Liver (tissue), 9 donors: ENCODE results near the gene INHBC. TPM values are rescaled to one million over a fixed set of nuclear protein-coding genes. Genes with fewer than 3 reads are reported as not detected.

Experiments
- DNase-seq: peaks from one replicate; pipeline ENCODE4 v3.0.0-alpha.2; 2017; ENCODE audit warnings: low spot score
- H3K27ac ChIP-seq, 2 donors: one replicate each; pipeline ENCODE4 v1.7.0; 2013; ENCODE audit warnings: inconsistent platforms in 2 of 2, low read length in 2 of 2, control low read depth in 1 of 2, low read depth in 1 of 2, mild to moderate bottlenecking in 1 of 2
- H3K27me3 ChIP-seq, 4 donors: one replicate each; pipeline versions ENCODE4 v1.6.1 to v1.7.0; 2013; ENCODE audit warnings: low read length in 3 of 4, inconsistent platforms in 1 of 4, mild to moderate bottlenecking in 1 of 4, moderate library complexity in 1 of 4; ENCODE audit not compliant: control insufficient read depth in 4 of 4, insufficient read depth in 4 of 4
- H3K36me3 ChIP-seq, 4 donors: one replicate each; pipeline versions ENCODE4 v1.6.1 to v1.7.0; 2013; ENCODE audit warnings: low read length in 3 of 4, mild to moderate bottlenecking in 3 of 4, low read depth in 1 of 4, moderate library complexity in 1 of 4; ENCODE audit not compliant: control insufficient read depth in 4 of 4, insufficient read depth in 3 of 4
- H3K4me1 ChIP-seq, 4 donors: one replicate each; pipeline versions ENCODE4 v1.6.1 to v1.7.0; 2013; ENCODE audit warnings: low read length in 3 of 4, mild to moderate bottlenecking in 3 of 4, moderate library complexity in 1 of 4; ENCODE audit not compliant: control insufficient read depth in 4 of 4, insufficient read depth in 4 of 4
- H3K4me3 ChIP-seq, 3 donors: one replicate each; pipeline versions ENCODE4 v1.6.1 to v1.7.0; 2013; ENCODE audit warnings: low read length in 3 of 3, control low read depth in 1 of 3, low read depth in 1 of 3, mild to moderate bottlenecking in 1 of 3
- H3K9ac ChIP-seq, 2 donors: one replicate each; pipeline ENCODE4 v1.7.0; 2013; ENCODE audit warnings: low read length in 2 of 2, mild to moderate bottlenecking in 2 of 2, moderate library complexity in 2 of 2, control low read depth in 1 of 2, low read depth in 1 of 2
- H3K9me3 ChIP-seq, 4 donors: one replicate each; pipeline versions ENCODE4 v1.6.1 to v1.7.0; 2013; ENCODE audit warnings: low read length in 3 of 4; ENCODE audit not compliant: control insufficient read depth in 4 of 4
- EGR1 ChIP-seq, 2 donors: IDR thresholded peaks; 2 replicates each; pipeline ENCODE4 v1.6.1; 2016 to 2018; ENCODE audit warnings: antibody characterized with exemption in 2 of 2, low read depth in 2 of 2
- FOXA1 ChIP-seq: IDR thresholded peaks from 2 replicates; pipeline ENCODE4 v1.6.1; 2016; ENCODE audit warnings: antibody characterized with exemption
- FOXA2 ChIP-seq: IDR thresholded peaks from 2 replicates; pipeline ENCODE4 v1.6.1; 2016; ENCODE audit warnings: antibody characterized with exemption
- GABPA ChIP-seq, 2 donors: IDR thresholded peaks in 1 of 2; conservative IDR thresholded peaks in 1 of 2; 2 replicates each; pipeline ENCODE4 v1.6.1; 2016; ENCODE audit warnings: antibody characterized with exemption in 2 of 2, mild to moderate bottlenecking in 1 of 2, moderate library complexity in 1 of 2
- HNF4A ChIP-seq, 2 donors: conservative IDR thresholded peaks; 2 replicates each; pipeline ENCODE4 v1.6.1; 2016; ENCODE audit warnings: antibody characterized with exemption in 2 of 2, mild to moderate bottlenecking in 2 of 2
- HNF4G ChIP-seq: IDR thresholded peaks from 2 replicates; pipeline ENCODE4 v1.6.1; 2016; ENCODE audit warnings: antibody characterized with exemption
- NR2F2 ChIP-seq: IDR thresholded peaks from 2 replicates; pipeline ENCODE4 v1.6.1; 2016; ENCODE audit warnings: antibody characterized with exemption
- RAD21 ChIP-seq, 2 donors: IDR thresholded peaks; 2 replicates each; pipeline ENCODE4 v1.6.1; 2016; ENCODE audit warnings: antibody characterized with exemption in 2 of 2, mild to moderate bottlenecking in 2 of 2
- REST ChIP-seq: IDR thresholded peaks from 2 replicates; pipeline ENCODE4 v1.6.1; 2016; ENCODE audit warnings: antibody characterized with exemption, mild to moderate bottlenecking
- TAF1 ChIP-seq: conservative IDR thresholded peaks from 2 replicates; pipeline ENCODE4 v1.6.1; 2016; ENCODE audit warnings: antibody characterized with exemption, mild to moderate bottlenecking
- YY1 ChIP-seq: IDR thresholded peaks from 2 replicates; pipeline ENCODE4 v1.6.1; 2016; ENCODE audit warnings: antibody characterized with exemption, mild to moderate bottlenecking
- WGBS: extraction: QIAGEN DNeasy Blood & Tissue Kit; methylation state at CpG from one replicate; pipeline ENCODE4 v1.1.7; 2013; 5-methylcytosine and 5-hydroxymethylcytosine counted together
- polyA plus RNA-seq, 2 donors: library from polyadenylated mRNA; stranded (reverse) in 1 of 2; unstranded in 1 of 2; fragments of 200-250 nt in 1 of 2; fragments of >200 nt in 1 of 2; fragmentation: Nextera tagmentation in 1 of 2; extraction: Ambion mirVana in 1 of 2; gene quantifications; one replicate each; pipeline versions ENCODE4 v1.2.1 to v1.2.3, GENCODE V29; 2013 to 2015
- total RNA-seq, 2 donors: library from RNA; depleted of rRNA; stranded (reverse); fragments of >200 nt; gene quantifications; one replicate each; pipeline ENCODE4 v1.2.3, GENCODE V29; 2014
- TF ChIP-seq, protein P1 (sequence below): IDR thresholded peaks from 2 replicates; pipeline ENCODE4 v1.6.1; 2016; ENCODE audit warnings: antibody characterized with exemption
- TF ChIP-seq, protein P2 (sequence below): fragments of 150-350 bp; IDR thresholded peaks from 2 replicates; pipeline ENCODE4 v1.5.1; 2017; ENCODE audit warnings: improper control_type of control experiment, low read depth, low read length; ENCODE audit not compliant: missing input control
- TF ChIP-seq, protein P3 (sequence below): IDR thresholded peaks from 2 replicates; pipeline ENCODE4 v1.6.1; 2016; ENCODE audit warnings: antibody characterized with exemption
- TF ChIP-seq, protein P4 (sequence below): IDR thresholded peaks from 2 replicates; pipeline ENCODE4 v1.6.1; 2016; ENCODE audit warnings: antibody characterized with exemption
- donor health status: healthy.
- donor health status: healthy.
- donor health status: healthy.
- donor health status: healthy.
- donor health status: healthy.

Gene INHBC
- total and polyA plus RNA-seq, 4 donors: 2.8 to 134 (median 86.7) TPM

GRCh38 chr12:57415088-57415487, 19.5 kb upstream of the INHBC start:
- TF ChIP-seq HNF4G: no peak
- no peak for TF ChIP-seq NR2F2
- TF ChIP-seq GABPA (IDR thresholded peaks at IDR 0.05 in 1 of 2, conservative IDR thresholded peaks at IDR 0.05 in 1 of 2): no peak
- TF ChIP-seq, protein P1, sequence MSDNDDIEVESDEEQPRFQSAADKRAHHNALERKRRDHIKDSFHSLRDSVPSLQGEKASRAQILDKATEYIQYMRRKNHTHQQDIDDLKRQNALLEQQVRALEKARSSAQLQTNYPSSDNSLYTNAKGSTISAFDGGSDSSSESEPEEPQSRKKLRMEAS: no peak
- no peak for TF ChIP-seq EGR1 (IDR thresholded peaks at IDR 0.05; ENCODE audit: low read depth in 2 of 2)
- H3K9ac ChIP-seq: no peak overlapping the region
- no peaks in the 10 kb centered on the region for H3K9me3 ChIP-seq
- no peak overlapping the region for H3K27ac ChIP-seq
- H3K36me3 ChIP-seq: peaks cover 0 to 7% (median 3%) of the 10 kb centered on the region in 4 donors
- no peaks in the 10 kb centered on the region for H3K27me3 ChIP-seq
- peaks cover 5 to 21% (median 13%) of the 10 kb centered on the region in 4 donors for H3K4me1 ChIP-seq
- 98% methylated on average over 2 of the region's 2 CpGs for WGBS
- no peak for DNase-seq
- no peak overlapping the region for H3K4me3 ChIP-seq

GRCh38 chr12:57416039-57416996, 18.3 kb upstream of the INHBC start:
- no peak for DNase-seq
- Histone ChIP-seq H3K36me3 (peaks cover 0 to 7% (median 2%) of the 10 kb centered on the region in 4 donors), H3K9ac (no peak overlapping the region), H3K4me1 (peaks cover 5 to 21% (median 13%) of the 10 kb centered on the region in 4 donors), H3K4me3 (no peak overlapping the region), H3K9me3 (no peaks in the 10 kb centered on the region), H3K27ac (peak overlapping the region in 1 of 2 donors; percentile 19), H3K27me3 (no peaks in the 10 kb centered on the region)
- WGBS: 95% methylated on average over 8 of the region's 8 CpGs
- no peak for TF ChIP-seq HNF4G
- no peak for TF ChIP-seq FOXA2
- TF ChIP-seq TAF1: no peak
- TF ChIP-seq, protein P2, sequence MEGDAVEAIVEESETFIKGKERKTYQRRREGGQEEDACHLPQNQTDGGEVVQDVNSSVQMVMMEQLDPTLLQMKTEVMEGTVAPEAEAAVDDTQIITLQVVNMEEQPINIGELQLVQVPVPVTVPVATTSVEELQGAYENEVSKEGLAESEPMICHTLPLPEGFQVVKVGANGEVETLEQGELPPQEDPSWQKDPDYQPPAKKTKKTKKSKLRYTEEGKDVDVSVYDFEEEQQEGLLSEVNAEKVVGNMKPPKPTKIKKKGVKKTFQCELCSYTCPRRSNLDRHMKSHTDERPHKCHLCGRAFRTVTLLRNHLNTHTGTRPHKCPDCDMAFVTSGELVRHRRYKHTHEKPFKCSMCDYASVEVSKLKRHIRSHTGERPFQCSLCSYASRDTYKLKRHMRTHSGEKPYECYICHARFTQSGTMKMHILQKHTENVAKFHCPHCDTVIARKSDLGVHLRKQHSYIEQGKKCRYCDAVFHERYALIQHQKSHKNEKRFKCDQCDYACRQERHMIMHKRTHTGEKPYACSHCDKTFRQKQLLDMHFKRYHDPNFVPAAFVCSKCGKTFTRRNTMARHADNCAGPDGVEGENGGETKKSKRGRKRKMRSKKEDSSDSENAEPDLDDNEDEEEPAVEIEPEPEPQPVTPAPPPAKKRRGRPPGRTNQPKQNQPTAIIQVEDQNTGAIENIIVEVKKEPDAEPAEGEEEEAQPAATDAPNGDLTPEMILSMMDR: no peak
- TF ChIP-seq NR2F2: no peak
- TF ChIP-seq, protein P3, sequence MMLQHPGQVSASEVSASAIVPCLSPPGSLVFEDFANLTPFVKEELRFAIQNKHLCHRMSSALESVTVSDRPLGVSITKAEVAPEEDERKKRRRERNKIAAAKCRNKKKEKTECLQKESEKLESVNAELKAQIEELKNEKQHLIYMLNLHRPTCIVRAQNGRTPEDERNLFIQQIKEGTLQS: no peak
- TF ChIP-seq REST: no peak
- no peak for TF ChIP-seq FOXA1
- TF ChIP-seq HNF4A (conservative IDR thresholded peaks at IDR 0.05): no peak
- TF ChIP-seq, protein P1: no peak
- TF ChIP-seq, protein P4, sequence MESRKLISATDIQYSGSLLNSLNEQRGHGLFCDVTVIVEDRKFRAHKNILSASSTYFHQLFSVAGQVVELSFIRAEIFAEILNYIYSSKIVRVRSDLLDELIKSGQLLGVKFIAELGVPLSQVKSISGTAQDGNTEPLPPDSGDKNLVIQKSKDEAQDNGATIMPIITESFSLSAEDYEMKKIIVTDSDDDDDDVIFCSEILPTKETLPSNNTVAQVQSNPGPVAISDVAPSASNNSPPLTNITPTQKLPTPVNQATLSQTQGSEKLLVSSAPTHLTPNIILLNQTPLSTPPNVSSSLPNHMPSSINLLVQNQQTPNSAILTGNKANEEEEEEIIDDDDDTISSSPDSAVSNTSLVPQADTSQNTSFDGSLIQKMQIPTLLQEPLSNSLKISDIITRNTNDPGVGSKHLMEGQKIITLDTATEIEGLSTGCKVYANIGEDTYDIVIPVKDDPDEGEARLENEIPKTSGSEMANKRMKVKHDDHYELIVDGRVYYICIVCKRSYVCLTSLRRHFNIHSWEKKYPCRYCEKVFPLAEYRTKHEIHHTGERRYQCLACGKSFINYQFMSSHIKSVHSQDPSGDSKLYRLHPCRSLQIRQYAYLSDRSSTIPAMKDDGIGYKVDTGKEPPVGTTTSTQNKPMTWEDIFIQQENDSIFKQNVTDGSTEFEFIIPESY: no peak
- no peak for TF ChIP-seq RAD21 (IDR thresholded peaks at IDR 0.05)
- TF ChIP-seq YY1: no peak
